ENCODE data around the gene GSTO1.

GSTO1 gene

GRCh38 chr10:104304927-104305326 is 50.2 kb downstream of the GSTO1 start:
- no peak for DNase-seq (ENCODE audit: low read depth)

GRCh38 chr10:104306897-104307296 is 52.2 kb downstream of the GSTO1 start:
- no peak for DNase-seq (ENCODE audit: low read depth)

- no peak for DNase-seq (ENCODE audit: low read depth)
These were observed 53.1 kb downstream of the GSTO1 start for GRCh38 chr10:104307576-104308438.

- no peak for DNase-seq (ENCODE audit: low read depth)
These were observed 53.8 kb downstream of the GSTO1 start for GRCh38 chr10:104308439-104308903.

GRCh38 chr10:104309980-104310978 is 55.6 kb downstream of the GSTO1 start:
- DNase-seq (ENCODE audit: low read depth): peak; percentile 95

- DNase-seq (ENCODE audit: low read depth): no peak
These were observed 56.6 kb downstream of the GSTO1 start for GRCh38 chr10:104311184-104311720.

- no peak for DNase-seq (ENCODE audit: low read depth)
These were observed 60.1 kb downstream of the GSTO1 start for GRCh38 chr10:104314591-104315485.

- DNase-seq (ENCODE audit: low read depth): no peak
These were observed 60.8 kb downstream of the GSTO1 start for GRCh38 chr10:104315486-104315921.

- DNase-seq (ENCODE audit: low read depth): no peak
These were observed 61.8 kb downstream of the GSTO1 start for GRCh38 chr10:104316321-104317099.
